Hepatocyte (in vitro differentiated cells): ENCODE results near the gene CACNA2D1. TPM values are rescaled to one million over a fixed set of nuclear protein-coding genes. Genes with fewer than 3 reads are reported as not detected.

ENCODE experiments used
- DNase-seq: peaks from one replicate; pipeline ENCODE4 v3.0.0-alpha.2; 2016; ENCODE audit warnings: low spot score
- H2AFZ ChIP-seq: fragments of 200-600 bp; sonication (generic); 2 replicates; pipeline ENCODE4 v1.6.0; 2016; ENCODE audit warnings: antibody characterized with exemption, mild to moderate bottlenecking
- H3K27ac ChIP-seq: fragments of 200-600 bp; sonication (generic); 2 replicates; pipeline ENCODE4 v1.5.1; 2016; ENCODE audit warnings: mild to moderate bottlenecking
- H3K27me3 ChIP-seq: fragments of 200-600 bp; sonication (generic); 2 replicates; pipeline ENCODE4 v1.6.1; 2016
- H3K36me3 ChIP-seq: fragments of 200-600 bp; sonication (generic); replicated peaks from 2 replicates; pipeline ENCODE4 v1.5.1; 2016; ENCODE audit warnings: low read depth; ENCODE audit not compliant: insufficient read depth
- H3K4me1 ChIP-seq: fragments of 200-600 bp; sonication (generic); 2 replicates; pipeline ENCODE4 v1.5.1; 2016; ENCODE audit warnings: mild to moderate bottlenecking, moderate library complexity; ENCODE audit not compliant: insufficient read depth
- H3K4me2 ChIP-seq: fragments of 200-600 bp; sonication (generic); 2 replicates; pipeline ENCODE4 v1.6.0; 2016
- H3K4me3 ChIP-seq: fragments of 200-600 bp; sonication (generic); 2 replicates; pipeline ENCODE4 v1.5.1; 2016; ENCODE audit warnings: mild to moderate bottlenecking
- H3K79me2 ChIP-seq: fragments of 200-600 bp; sonication (generic); 2 replicates; pipeline ENCODE4 v1.6.0; 2017; ENCODE audit warnings: mild to moderate bottlenecking
- H3K9me2 ChIP-seq: fragments of 200-600 bp; sonication (generic); replicated peaks from 2 replicates; pipeline ENCODE4 v1.6.0; 2017; ENCODE audit warnings: mild to moderate bottlenecking; ENCODE audit not compliant: insufficient read depth
- H3K9me3 ChIP-seq: fragments of 200-600 bp; sonication (generic); 2 replicates; pipeline ENCODE4 v1.5.1; 2016; ENCODE audit warnings: low read depth, mild to moderate bottlenecking
- H4K20me1 ChIP-seq: fragments of 200-600 bp; sonication (generic); 2 replicates; pipeline ENCODE4 v1.6.0; 2016; ENCODE audit warnings: mild to moderate bottlenecking; ENCODE audit not compliant: insufficient read depth, poor library complexity, severe bottlenecking
- EZH2 ChIP-seq: fragments of 200-600 bp; sonication (generic); IDR thresholded peaks from 2 replicates; pipeline ENCODE4 v1.6.1; 2016; ENCODE audit warnings: antibody characterized with exemption, mild to moderate bottlenecking, borderline replicate concordance
- EZH2phosphoT487 ChIP-seq: fragments of 200-600 bp; sonication (generic); IDR thresholded peaks from one replicate; pipeline ENCODE4 v1.6.1; 2018; ENCODE audit warnings: antibody characterized with exemption, mild to moderate bottlenecking, low read depth, moderate library complexity; ENCODE audit not compliant: unreplicated experiment, severe bottlenecking
- WGBS: methylation state at CpG from one replicate; pipeline ENCODE4 v1.1.6; 2016; ENCODE audit warnings: low lambda C conversion rate; ENCODE audit errors: missing lambda C conversion rate; 5-methylcytosine and 5-hydroxymethylcytosine counted together
- polyA plus RNA-seq: library from polyadenylated mRNA; unstranded; fragments of >200 nt; fragmentation: Nextera tagmentation; extraction: Ambion mirVana; gene quantifications from 2 replicates; pipeline ENCODE4 v1.2.1, GENCODE V29; 2016
- total RNA-seq: library from RNA; depleted of rRNA; stranded (reverse); fragments of >200 nt; gene quantifications from 2 replicates; pipeline ENCODE4 v1.2.3, GENCODE V29; 2014
- TF ChIP-seq, protein P1 (sequence below): fragments of 200-600 bp; sonication (generic); IDR thresholded peaks from 2 replicates; pipeline ENCODE4 v1.5.1; 2016; ENCODE audit warnings: antibody characterized with exemption, mild to moderate bottlenecking; ENCODE audit not compliant: poor library complexity

Gene CACNA2D1
- total and polyA plus RNA-seq, 2 experiments from 2014 or later, result 3.1 to 18.9 TPM

GRCh38 chr7:82249979-82250378 is 193.6 kb downstream of the CACNA2D1 start:
- Histone ChIP-seq H4K20me1 (no peaks in the 10 kb centered on the region), H3K4me2 (no peak overlapping the region), H3K9me3 (no peaks in the 10 kb centered on the region), H2AFZ (no peak overlapping the region), H3K4me1 (no peaks in the 10 kb centered on the region), H3K79me2 (no peaks in the 10 kb centered on the region), H3K4me3 (no peak overlapping the region), H3K9me2 (no peaks in the 10 kb centered on the region), H3K36me3 (no peaks in the 10 kb centered on the region), H3K27ac (no peak overlapping the region), H3K27me3 (no peaks in the 10 kb centered on the region)
- no peak for DNase-seq
- TF ChIP-seq EZH2phosphoT487 (no peak), EZH2 (no peak)
- TF ChIP-seq, protein P1, sequence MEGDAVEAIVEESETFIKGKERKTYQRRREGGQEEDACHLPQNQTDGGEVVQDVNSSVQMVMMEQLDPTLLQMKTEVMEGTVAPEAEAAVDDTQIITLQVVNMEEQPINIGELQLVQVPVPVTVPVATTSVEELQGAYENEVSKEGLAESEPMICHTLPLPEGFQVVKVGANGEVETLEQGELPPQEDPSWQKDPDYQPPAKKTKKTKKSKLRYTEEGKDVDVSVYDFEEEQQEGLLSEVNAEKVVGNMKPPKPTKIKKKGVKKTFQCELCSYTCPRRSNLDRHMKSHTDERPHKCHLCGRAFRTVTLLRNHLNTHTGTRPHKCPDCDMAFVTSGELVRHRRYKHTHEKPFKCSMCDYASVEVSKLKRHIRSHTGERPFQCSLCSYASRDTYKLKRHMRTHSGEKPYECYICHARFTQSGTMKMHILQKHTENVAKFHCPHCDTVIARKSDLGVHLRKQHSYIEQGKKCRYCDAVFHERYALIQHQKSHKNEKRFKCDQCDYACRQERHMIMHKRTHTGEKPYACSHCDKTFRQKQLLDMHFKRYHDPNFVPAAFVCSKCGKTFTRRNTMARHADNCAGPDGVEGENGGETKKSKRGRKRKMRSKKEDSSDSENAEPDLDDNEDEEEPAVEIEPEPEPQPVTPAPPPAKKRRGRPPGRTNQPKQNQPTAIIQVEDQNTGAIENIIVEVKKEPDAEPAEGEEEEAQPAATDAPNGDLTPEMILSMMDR, result no peak
- WGBS, result 93% methylated on average over 2 of the region's 2 CpGs

- Histone ChIP-seq H3K27ac (no peak overlapping the region), H3K36me3 (no peaks in the 10 kb centered on the region), H3K9me3 (no peaks in the 10 kb centered on the region), H2AFZ (no peak overlapping the region), H4K20me1 (no peaks in the 10 kb centered on the region), H3K4me2 (no peak overlapping the region), H3K27me3 (no peaks in the 10 kb centered on the region), H3K4me3 (no peak overlapping the region), H3K4me1 (no peaks in the 10 kb centered on the region), H3K79me2 (no peaks in the 10 kb centered on the region), H3K9me2 (no peaks in the 10 kb centered on the region)
- TF ChIP-seq EZH2, result no peak
- TF ChIP-seq, protein P1, result peak; percentile 34
- 98% methylated on average over 3 of the region's 3 CpGs for WGBS
- DNase-seq, result no peak
Measured at GRCh38 chr7:82247814-82248433, 195.7 kb downstream of the CACNA2D1 start.

DNA sequence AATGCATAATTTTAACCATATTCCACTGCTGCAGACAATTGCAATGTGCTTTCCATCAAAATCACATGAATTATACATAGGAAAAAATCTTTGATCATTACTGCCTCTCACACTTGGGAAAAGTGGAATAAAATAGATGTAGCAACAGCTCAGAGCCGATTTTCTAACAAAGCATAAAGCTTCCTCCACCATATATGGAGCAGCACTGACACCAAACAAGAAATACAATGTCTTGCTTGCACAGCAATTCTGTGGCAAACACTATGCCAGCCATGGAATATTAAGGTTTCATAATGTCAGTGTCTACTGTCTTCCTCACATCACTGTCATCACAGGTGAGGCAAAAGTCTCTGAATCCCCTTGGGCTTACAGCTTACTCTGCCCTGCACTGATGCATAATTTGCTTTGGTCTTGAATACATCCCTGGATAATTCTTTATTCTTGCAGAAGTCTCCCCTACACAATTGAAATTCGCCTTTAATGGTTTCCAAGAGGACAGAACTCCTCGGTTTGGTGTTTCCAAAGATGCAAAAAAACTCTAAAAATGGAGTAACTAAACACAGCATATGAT is 198.5 kb downstream of the CACNA2D1 start:
- H3K79me2 ChIP-seq, result no peaks in the 10 kb centered on the region
- no peaks in the 10 kb centered on the region for H3K9me2 ChIP-seq
- no peaks in the 10 kb centered on the region for H3K4me1 ChIP-seq
- H3K9me3 ChIP-seq, result no peaks in the 10 kb centered on the region
- TF ChIP-seq EZH2phosphoT487 (no peak), EZH2 (no peak)
- TF ChIP-seq, protein P1, result no peak
- H2AFZ ChIP-seq, result no peak overlapping the region
- no peak overlapping the region for H3K4me3 ChIP-seq
- H3K36me3 ChIP-seq, result no peaks in the 10 kb centered on the region
- no peaks in the 10 kb centered on the region for H3K27me3 ChIP-seq
- H3K27ac ChIP-seq, result no peak overlapping the region
- H4K20me1 ChIP-seq, result no peaks in the 10 kb centered on the region
- DNase-seq, result no peak
- H3K4me2 ChIP-seq, result no peak overlapping the region
- WGBS, result 90% methylated on average over 3 of the region's 3 CpGs
